MV-4-11 (cell line): ENCODE data around the gene AGPAT1.

Experiments
- DNase-seq: peaks from one replicate; lab custom pipeline; 2025; lab: John Stamatoyannopoulos, UW

Gene AGPAT1

DNA sequence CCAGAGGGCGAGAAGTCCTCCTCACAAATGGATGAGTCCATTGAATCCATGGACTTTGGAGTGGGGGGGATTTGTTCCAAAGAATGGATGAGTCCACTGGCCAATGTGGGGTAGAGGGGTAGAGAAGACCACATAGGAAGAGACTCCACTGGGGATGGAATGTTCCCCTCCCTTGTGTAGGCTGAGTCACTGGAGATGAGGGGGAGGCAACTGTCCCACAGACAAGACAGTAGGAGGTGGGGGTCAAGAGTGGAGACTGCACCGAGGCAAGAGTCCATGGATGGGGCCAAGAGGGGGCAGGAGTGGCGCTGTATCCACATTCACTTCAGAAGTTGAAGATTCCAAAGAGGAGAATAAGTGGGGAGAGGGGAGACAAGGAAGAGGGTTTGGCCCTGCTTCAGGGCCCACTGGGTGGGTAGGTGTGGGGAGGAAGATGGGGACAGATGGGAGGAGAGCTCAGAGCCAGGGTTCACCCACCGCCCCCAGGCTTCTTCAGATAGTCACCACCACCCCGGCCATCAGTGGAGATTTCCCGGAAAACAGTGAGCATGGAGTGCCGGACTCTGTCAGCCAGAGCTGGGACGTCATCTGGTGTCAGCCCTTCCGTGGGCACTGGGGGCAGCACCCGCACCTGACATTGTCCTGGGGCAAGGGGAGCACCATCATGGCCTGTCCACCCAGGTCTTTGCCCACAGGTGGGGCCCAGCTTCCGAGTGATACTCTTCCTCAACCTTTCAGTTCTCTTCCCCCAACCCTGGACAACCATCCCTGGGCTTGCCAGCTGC is 6.9 kb downstream of the AGPAT1 start:
- no peak for DNase-seq

DNA sequence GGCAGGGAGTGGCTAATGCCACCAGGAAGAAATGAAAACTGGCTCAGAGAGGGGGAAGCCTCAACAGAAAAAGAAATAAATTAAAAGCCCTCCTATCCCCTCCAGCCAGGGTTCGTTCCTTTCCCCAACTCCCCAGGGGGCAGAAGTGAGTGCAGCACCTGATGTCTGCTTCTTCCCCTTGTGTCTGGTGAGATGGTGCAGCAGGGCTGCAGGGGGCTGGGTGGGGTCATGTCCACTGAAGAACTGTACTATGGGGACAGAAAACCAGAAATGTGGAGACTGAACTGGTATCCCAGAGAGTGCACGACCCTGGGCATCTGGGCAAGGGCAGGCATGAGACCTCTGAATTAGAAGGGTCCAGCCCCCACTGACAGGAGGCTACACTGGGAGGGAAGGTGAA is 7.5 kb downstream of the AGPAT1 start:
- no peak for DNase-seq

DNA sequence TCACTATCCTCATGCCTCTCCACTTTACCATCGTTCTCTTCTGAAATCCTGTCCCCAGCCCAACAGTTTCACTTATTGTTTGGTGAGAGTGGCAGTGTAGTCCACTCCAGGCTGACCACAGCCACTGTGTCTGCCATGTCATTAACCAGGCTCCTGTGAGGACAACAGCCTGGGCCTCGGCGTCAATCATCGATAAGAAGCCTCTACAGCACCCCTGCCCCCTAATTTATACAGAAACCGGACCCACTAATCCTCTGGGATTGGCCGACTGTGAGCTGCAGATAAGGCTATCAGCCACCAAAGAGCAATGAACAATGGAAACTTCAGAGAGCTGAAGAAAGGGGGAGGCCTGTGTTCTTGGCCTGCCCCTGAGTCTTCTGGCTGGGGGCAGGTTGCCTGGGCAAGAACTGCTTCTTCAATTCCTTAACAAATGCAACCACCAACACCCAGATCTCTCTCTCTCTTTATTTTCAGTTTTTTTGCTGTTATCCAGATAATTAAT is 8.1 kb downstream of the AGPAT1 start:
- DNase-seq = no peak

DNA sequence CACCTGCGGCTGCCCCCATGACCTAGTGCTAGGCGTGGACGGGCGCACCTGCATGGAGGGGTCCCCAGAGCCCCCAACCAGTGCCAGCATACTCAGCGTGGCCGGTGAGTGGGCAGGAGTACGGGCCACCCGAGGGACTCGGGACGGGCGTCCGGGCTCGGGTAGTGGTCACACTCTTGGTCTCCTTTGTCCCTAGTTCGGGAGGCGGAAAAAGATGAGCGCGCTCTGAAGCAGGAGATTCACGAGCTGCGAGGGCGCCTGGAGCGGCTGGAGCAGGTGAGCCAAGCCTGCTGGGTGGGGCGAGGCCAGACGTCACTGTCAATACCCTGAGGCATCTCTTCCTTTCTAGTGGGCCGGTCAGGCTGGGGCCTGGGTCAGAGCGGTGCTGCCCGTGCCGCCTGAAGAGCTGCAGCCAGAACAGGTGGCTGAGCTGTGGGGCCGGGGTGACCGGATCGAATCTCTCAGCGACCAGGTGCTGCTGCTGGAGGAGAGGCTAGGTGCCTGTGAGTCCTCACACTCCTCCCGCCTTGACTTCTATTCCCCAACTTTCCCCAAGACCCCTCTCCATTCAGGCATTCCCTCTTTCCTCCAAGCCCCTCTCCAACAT is 8.6 kb downstream of the AGPAT1 start:
- no peak for DNase-seq

DNA sequence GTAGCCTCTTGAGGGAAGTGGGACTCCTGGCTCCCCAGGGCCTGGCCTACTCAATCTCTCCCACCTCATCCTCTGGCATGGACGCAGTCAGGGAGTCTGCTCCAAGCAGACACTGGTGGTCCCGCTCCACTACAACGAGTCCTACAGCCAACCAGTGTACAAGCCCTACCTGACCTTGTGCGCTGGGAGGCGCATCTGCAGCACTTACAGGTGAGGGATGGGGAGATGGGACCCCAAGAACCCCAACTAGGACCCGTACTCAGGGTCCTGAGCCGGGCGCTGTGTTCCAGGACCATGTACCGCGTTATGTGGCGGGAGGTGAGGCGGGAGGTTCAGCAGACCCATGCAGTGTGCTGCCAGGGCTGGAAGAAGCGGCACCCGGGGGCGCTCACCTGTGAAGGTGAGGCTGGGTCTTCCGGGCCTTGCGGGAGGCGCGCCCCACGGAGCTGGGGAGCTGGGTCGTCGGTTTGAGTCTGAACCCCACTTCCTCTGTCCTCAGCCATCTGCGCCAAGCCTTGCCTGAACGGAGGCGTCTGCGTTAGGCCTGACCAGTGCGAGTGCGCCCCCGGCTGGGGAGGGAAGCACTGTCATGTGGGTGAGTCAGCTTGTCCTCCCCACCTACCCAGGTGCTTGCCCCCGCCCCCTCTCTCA is 9.3 kb downstream of the AGPAT1 start:
- DNase-seq = no peak

DNA sequence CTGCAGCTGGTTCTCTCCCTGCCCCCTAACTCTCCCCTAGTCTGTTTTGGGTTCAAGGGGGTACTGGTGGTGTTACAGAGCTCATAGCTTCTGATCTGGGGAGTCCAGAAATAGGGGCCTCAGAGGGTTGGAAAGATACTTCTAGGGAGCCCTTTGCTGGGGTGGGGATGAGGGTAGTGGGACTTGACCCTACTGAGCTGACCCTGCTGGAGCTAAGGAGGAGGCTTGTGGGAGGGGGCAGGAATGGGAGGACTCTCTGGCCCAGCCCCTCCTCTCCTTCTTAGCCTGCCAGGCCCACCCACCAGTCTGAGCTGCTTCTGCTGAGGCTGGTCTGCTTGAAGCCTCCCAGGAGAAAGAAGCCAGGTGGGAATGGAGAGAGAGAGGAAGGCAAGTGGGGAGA is 11.6 kb downstream of the AGPAT1 start, which contains the start of gene EGFL8:
TSS of gene EGFL8 (plus strand) at position 301 of the 400 bp plus-strand sequence. CDS start 1,571 bp downstream, outside the sequence.
- no peak for DNase-seq

DNA sequence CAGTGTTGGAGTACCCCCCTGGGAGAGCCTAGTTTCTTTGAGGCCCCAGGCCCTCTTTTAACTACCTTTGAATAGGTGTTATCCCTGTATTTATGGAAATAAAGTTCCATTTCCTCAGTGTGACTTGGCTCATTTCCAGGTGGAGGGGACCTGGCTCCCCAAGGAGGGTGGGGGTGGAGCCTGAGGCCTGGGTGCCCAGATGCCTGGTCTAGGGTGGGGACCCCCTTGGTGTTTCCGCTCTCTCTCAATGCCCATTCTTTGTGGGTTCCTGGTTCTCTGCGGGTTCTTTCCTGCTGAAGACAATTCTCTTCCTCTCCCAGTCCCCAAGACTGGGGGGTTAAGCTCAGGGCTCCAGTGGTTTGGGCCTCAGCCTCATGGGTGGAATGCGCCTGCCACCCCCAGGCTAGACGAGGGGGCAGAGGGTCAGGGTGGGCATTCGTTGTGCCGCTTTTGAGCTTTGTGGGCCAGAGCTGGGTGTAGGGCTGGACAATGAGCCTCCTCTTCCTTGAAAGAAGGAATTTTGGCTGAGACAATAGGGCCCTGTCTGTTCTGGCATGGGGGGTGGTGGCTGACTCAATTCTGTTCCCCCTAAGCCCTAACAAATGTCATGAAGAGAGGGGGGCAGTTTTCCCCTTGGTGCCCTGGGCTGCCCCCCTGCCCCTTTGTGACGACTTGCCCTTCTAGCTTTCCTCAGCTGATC is 12.2 kb downstream of the AGPAT1 start:
- DNase-seq = no peak

DNA sequence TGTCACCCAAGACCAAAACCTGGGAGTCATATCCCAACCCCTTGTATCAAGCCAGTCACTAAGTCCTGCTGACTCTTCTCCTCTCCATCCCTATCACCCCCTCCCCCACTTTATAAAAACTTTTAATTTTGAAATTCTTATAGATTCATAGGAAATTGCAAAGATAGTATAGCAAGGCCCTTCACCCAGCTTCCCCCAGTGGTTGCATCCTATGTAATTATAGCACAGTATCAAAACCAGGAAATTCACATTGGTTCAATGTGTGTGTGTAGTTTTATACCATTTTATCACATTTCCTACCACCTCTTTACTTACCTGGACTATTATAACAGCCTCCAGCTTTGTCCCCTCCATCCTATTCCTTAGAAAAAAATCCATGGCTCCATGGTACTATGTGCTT is 17.8 kb downstream of the AGPAT1 start:
- no peak for DNase-seq

DNA sequence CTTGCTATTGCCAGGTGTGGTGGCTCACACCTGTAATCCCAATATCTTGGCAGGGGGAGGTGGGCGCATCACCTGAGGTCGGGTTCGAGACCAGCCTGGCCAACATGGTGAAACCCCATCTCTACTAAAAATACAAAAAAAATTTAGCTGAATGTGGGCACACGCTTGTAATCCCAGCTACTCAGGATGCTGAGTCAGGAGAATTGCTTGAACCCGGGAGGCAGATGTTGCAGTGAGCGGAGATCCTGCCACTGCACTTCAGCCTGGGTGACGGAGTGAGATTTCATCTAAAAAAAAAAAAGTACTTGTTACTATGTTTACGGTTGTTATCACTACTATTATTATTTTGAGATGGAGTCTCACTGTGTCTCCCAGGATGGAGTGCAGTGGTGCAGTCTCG is 19.0 kb downstream of the AGPAT1 start:
- DNase-seq = no peak

DNA sequence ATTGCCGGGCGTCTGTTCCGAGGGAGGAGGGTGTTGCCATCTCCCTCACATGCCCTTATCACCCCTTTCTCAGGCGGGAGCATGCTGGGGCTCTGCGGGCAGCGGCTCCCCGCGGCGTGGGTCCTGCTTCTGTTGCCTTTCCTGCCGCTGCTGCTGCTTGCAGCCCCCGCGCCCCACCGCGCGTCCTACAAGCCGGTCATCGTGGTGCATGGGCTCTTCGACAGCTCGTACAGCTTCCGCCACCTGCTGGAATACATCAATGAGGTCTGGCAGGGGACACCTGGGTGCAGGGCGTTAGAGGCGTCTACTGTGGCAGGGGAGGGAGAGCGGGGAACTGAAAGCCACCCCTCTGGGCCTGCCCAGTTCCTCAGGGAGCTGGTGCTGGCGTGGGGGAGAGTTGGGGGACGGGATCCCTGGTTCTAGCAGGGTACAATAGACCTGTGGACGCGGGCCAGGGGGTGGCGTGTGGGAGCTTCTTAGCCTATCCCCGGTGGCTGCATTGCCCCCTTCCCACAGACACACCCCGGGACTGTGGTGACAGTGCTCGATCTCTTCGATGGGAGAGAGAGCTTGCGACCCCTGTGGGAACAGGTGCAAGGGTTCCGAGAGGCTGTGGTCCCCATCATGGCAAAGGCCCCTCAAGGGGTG is 21.2 kb downstream of the AGPAT1 start:
- DNase-seq = no peak

DNA sequence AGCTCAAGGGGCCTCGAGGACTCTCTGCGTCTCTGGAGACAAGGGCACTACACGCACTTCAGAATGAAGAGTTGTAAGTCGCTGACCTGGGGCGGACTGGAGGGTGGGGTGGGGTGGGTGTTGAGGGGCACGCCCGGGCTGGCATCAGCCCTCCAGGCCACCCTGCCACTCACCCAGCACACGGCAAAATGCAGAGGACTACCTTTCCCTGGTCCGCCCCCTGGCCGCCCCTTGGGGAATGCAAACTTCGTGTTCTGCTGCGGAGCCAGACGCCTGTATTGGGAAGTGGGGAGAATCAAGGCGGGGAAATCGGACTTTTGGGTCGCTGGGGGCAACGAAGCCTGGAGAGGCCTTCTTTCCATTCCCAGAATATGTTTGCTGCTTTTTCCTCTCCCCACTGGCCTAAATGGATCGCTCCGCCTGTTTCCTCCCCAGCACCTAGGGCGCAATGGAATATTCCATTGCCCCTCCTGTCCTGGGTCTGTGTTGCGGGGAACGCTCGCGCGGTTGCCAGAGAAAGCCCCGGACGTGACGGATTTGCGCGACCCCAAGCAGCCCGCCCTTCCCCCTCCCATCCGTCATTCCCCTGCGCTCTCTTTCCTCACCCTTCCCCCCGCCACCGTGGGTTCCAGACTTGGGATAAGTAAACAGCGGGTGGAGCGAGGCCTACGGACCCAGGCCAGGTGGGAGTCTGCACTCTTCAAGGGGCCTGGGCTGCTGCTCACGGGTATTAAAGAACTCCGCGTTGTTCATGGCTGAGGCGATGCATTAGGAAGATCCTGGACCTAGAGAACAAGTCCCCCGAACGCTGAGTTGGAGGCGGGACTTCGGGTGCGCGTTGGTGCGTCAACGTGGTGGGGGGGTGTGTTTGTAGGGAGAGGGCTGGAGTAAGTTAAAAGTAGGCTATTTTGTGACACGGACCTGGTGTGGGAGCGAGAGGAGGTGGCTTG is 22.0 kb downstream of the AGPAT1 start, which contains the start of gene PPT2:
TSS of gene PPT2 (plus strand) at position 578 of the 950 bp plus-strand sequence. CDS start 454 bp downstream, outside the sequence.
- no peak for DNase-seq

DNA sequence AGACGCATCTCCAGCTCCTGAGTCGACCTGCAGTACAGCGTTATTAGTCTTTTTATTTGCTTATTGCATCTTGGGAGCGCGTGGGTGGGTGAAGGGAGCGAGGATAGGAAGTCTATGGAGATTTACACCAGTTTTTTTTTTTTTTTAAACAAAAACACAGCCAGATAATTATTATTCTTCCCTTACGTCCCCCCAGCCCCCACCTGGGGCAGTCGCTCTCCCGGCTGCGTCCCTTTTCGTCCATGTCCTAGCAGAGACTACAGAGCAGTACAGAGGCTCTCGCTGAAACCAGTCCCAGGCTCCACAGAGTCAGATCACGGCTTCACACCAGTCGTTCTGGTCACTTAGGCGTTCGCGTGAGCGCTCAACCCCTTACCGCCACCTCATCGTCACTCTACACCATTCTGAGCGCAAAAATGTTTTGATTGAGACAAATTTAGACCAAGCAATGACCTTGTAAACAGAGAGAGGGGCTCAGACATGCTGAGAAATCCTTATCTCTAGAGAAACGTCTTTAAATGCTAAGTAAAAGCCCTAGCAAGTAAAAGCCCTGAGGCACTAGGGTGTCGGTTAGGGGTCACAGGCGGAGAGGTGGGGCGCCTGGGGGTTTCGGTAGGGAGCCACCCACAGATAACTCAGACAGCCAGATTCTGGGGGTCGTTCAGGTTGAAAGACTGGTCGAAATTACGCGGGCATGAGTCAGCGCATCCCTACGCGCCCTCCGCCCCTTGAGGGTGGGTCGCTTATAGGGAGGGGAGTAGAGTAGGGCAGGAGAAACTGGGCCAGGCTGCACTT is 22.9 kb downstream of the AGPAT1 start:
- DNase-seq = no peak

DNA sequence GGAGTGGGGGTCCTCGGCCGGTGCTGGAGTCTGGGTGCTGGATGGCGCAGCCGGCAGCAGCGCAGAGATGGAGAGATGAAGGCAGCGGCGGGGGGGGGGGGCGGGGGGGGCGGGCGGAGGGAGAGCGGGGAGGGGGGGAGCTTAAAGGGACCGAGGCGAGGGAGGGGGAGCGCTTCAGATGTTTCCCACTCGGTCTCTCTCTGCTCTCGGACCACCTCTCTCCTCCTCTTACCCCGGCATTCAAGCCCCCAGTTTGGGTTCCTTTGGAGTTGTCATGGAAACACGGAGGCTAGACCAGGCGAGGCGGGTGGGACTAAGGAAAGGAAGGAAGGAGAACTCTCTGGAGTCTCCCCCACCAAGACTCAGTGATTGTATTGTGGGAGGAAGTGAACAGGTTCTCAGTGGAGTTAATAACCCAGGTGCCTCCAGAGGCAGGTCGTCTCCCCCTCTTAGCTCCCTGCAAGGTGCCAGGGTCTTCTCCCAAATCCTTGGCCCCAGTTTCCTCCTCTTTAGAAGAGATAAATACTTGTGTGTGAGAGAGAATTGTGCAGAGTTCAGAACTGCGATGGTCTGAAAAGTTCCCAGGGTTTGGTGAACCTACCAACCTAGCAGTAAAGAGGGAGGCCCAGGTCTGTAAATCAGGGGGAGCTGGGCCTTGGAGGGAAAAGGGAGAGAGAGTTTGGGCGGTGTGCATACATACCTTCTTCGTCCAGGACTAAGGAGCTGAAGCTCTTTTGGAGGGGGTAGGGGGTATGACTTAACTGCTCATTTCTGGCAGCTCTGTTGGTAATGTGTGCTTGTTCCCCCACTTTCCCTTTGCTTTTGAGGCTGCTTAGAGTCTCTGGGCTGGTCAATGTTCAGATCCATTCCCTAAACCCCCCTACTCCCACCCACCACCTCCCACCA is 23.8 kb downstream of the AGPAT1 start, which contains the start of gene PRRT1:
TSS of gene PRRT1 (minus strand) at position 77 of the 906 bp plus-strand sequence. CDS start 112 bp downstream, outside the sequence.
- DNase-seq = no peak

DNA sequence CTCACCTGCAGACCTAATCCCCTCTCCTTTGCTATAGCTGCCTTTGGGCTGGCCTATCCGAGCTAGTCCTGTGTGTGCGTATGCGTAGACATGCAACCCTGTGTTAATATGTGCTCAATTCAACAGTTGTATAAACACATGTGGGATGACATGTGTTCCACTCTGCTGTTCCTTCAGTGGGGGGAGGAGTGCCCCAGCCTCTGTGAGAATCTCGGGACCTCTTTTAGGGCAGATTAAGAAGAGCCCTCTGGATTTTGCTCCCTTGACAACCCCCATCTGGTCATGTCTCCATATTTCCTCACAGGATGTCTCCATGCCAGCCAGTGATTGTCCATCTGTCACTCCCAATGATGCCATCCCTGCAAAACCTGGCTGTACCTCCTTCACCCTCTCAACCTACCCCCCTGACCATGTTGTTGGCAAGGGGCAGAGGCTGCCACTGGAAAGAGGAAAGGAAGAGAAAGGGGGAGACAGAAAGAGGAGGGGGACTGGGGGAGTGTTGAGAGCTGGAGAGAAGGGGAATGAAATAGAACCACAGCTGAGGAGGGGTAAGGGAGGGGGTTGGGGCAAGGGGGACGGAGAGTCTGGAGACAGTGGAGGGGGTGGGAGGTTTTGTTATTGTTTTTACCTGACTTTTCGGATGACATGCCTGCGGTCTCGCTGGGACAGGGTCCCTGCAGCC is 24.6 kb downstream of the AGPAT1 start:
- no peak for DNase-seq

DNA sequence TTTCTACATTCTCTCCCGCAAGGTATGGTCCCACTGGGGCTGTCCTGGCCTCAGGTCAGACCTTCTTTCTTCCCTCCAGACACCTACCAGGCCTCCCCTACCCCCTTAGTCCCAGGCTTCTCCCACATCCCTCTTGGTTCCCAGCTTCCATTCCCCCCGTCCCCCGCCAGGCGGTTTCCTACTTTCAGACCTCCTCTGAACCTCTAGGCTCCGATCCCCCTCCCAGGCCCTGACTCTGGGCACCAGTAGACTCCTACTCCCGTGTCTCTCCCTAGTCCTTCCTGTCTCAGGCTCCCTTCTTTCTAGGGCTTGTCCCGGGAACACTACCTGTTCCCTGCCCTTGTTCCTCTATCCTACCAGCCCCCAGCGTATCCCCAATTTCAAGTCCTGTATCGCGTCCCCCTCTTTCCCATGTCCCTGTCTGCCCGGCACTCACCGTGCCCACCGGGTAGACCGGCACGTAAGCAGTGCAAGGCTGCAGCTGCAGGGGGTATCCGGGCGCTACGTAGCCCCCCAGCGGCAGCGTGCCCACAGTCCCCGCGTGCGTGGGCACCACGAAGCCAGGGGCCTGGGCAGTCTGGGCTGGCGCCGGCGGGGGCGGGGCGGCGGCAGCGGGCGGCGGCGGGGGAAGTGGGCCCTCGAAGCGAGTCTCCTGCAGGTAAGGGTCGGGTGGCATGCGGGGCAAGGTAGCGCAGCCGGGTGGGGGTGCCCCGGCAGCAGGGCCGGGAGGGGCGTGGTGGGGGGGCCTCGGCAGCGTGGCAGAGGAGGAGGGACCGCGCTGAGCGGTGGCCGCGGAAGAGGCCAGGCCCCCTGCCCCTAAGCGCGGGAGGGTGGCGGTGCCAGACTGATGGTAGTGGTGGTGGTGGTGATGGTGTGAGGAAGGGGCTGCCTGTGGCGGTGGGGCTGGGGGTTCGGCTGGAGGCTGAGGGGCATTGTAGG is 25.7 kb downstream of the AGPAT1 start:
- no peak for DNase-seq

DNA sequence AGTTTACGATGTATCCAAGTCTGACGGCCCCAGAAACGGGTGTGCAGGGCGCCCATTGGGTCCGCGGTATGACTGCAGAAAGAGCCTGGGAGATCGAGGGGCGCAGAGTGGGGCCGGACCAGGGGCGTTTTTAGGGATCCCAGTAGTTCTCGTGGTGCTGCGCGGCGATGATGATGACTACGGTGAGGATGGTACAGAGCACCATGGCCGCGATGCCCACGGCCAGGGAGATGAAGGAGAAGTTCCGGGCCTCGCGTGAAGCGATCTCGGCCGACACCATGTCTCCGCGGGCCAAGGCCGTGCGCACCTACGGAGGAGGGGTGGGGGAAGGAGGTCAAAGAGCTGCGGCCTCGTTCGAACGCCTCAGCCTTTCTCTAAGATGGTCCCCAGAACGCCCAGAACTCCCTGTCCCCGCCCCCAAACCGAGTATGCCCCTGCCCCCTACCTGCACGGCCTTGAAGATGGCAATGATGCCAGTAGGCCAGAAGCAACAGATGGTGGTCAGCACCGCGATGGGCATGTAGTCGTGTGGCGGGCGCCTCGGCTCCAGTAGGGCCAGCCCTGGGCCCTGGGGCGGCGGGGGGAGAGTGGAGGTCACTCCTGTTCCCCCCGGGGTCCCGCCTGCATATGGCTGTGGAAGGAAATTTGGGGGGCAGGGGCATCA is 26.7 kb downstream of the AGPAT1 start:
- DNase-seq = no peak
